Measurements from ENCODE around the gene AFTPH.

- TF ChIP-seq CTCF (IDR thresholded peaks at IDR 0.05) (no peak), POLR2A (IDR thresholded peaks at IDR 0.05) (no peak)
These were observed 117.5 kb downstream of the AFTPH start for GRCh38 chr2:64641599-64641998.

All from esophagus squamous epithelium (tissue), 4 donors.